Hepatic stellate cell (primary cell): ENCODE data around the gene HOXD10.

Experiments
- DNase-seq: peaks from one replicate; pipeline ENCODE4 v3.0.0; 2011; ENCODE audit warnings: low spot score

HOXD10 gene

GRCh38 chr2:176115883-176116813 is at the start of gene HOXD10:
TSS of gene HOXD10 (plus strand) at chr2:176116778. CDS start at chr2:176116834, 56 bp downstream.
- no peak for DNase-seq

- DNase-seq: no peak
Measured at GRCh38 chr2:176067589-176068418, 48.8 kb upstream of the HOXD10 start.

- no peak for DNase-seq
Measured at GRCh38 chr2:176068419-176068832, 48.2 kb upstream of the HOXD10 start.

GRCh38 chr2:176071330-176072291 is 45.0 kb upstream of the HOXD10 start:
- no peak for DNase-seq

- DNase-seq: no peak
Measured at GRCh38 chr2:176072292-176072669, 44.3 kb upstream of the HOXD10 start.

- no peak for DNase-seq
Measured at GRCh38 chr2:176072951-176073904, 43.4 kb upstream of the HOXD10 start.

GRCh38 chr2:176074919-176075425 is 41.6 kb upstream of the HOXD10 start:
- no peak for DNase-seq

- no peak for DNase-seq
Measured at GRCh38 chr2:176075481-176075880, 41.1 kb upstream of the HOXD10 start.

GRCh38 chr2:176076063-176076462 is 40.5 kb upstream of the HOXD10 start:
- no peak for DNase-seq

GRCh38 chr2:176076796-176077195 is 39.8 kb upstream of the HOXD10 start:
- DNase-seq: no peak

GRCh38 chr2:176078541-176079284 is 37.9 kb upstream of the HOXD10 start:
- DNase-seq: no peak

- no peak for DNase-seq
Measured at GRCh38 chr2:176079285-176079830, 37.2 kb upstream of the HOXD10 start.

GRCh38 chr2:176079831-176080539 is 36.6 kb upstream of the HOXD10 start:
- DNase-seq: no peak

GRCh38 chr2:176080540-176081375 is 35.8 kb upstream of the HOXD10 start:
- DNase-seq: no peak

- DNase-seq: no peak
Measured at GRCh38 chr2:176081376-176081836, 35.2 kb upstream of the HOXD10 start.

GRCh38 chr2:176081837-176082524 is 34.6 kb upstream of the HOXD10 start:
- DNase-seq: no peak

GRCh38 chr2:176082525-176082823 is 34.1 kb upstream of the HOXD10 start:
- no peak for DNase-seq
